Measurements from ENCODE around the gene GOLGA5.

Gene GOLGA5

GRCh38 chr14:92886337-92886736 lies 92.2 kb downstream of the GOLGA5 start:
- H3K4me3 ChIP-seq (ENCODE audit: low read depth, low read length), result no peak overlapping the region
- no peak for DNase-seq (ENCODE audit: low read depth)
- in situ Hi-C loops (cut with HindIII; ENCODE audit: low sequenced_read_pairs), result no loop called here
- no peak for TF ChIP-seq CTCF (IDR thresholded peaks at IDR 0.05; ENCODE audit: low read depth, low read length, missing control alignments)

- H3K4me3 ChIP-seq (ENCODE audit: low read depth, low read length), result no peak overlapping the region
- in situ Hi-C loops (cut with HindIII; ENCODE audit: low sequenced_read_pairs), result no loop called here
- no peak for TF ChIP-seq CTCF (IDR thresholded peaks at IDR 0.05; ENCODE audit: low read depth, low read length, missing control alignments)
Measured at GRCh38 chr14:92887157-92887556, 93.1 kb downstream of the GOLGA5 start.

GRCh38 chr14:92888896-92889295 lies 94.8 kb downstream of the GOLGA5 start:
- no peak for DNase-seq (ENCODE audit: low read depth)
- no peak for TF ChIP-seq CTCF (IDR thresholded peaks at IDR 0.05; ENCODE audit: low read depth, low read length, missing control alignments)
- no peak overlapping the region for H3K4me3 ChIP-seq (ENCODE audit: low read depth, low read length)
- in situ Hi-C loops (cut with HindIII; ENCODE audit: low sequenced_read_pairs), result no loop called here

More at GRCh38 chr14:92887157-92887556, 93.1 kb downstream of the GOLGA5 start:
- no peak for DNase-seq (ENCODE audit: low read depth)

Measured in astrocyte of the cerebellum (primary cell).